Measurements from ENCODE around the gene PDCL2.

The PDCL2 gene

DNA sequence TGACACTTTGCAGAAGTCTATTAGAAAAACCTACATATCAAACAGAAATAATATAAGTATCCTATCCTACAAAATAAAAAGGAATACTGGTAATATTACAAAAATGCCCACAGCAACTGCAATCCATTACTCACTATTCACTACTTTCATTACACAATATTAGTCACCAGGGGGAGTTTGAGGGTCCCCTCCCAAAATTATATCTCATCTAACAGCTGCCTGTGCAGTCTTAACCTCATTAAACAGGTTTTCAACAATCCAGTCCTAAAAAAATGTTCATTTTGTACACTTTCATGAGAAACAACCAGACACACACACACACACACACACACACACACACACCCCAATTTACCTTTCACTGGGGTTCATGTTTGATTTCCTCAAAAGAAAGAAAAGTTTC lies 48.2 kb downstream of the PDCL2 start:
- DNase-seq (ENCODE audit: extremely low read depth in 1 of 2, low read depth in 1 of 2): no peak

DNA sequence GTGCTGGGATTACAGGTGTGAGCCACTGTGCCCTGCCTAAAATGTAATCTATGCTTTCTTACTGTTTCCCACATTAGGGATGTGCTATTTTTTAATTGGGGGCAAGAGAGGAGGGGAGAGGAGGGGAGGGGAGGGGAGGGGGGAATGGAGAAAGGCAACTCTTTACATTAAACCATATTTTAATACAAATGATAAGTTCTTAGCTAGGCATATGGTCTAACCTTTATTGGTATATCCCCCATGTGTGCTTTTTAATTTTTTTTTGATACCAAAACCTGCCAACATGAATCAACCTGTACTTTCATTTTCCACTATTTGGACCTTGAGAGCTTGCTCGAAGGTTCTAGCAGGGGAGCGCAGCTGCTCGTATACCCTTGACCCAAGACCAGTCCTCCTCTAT lies 51.8 kb downstream of the PDCL2 start:
- no peak for DNase-seq (ENCODE audit: extremely low read depth in 1 of 2, low read depth in 1 of 2)

DNA sequence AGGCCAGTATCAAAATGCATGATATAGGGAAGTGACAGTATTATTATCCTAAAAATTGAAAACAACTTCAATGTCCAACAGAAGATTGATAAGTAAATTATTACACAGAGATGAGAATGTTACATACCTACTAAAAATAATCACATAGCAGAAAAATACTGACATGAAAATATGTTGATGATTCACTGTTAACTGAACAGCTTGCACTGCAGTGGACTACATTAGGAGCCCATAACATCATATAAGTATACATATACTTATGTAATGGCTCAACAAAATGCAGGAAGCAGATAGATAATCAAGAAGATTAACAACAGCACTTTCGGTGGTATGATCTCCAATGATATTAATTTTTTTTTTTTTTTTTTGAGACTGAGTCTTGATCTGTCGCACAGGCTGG lies 52.4 kb downstream of the PDCL2 start:
- DNase-seq (ENCODE audit: extremely low read depth in 1 of 2, low read depth in 1 of 2): no peak

DNA sequence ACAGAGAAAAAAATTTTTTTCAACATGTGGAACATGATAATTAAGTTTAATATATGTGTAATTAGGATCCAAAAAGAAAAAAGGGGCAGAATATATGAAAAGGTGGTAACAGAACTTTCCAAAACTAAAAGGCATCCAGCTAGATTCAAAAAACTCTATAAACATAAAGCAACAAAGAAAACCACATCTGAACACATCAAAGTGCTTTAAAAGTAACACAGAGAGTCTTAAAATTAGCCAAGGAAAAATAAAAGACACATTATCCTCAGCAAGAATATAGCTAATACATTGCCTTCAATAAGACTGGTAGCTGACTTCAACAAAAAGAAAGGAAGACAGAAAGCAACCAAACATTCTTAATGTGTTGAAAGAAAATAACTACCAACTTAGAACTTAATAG lies 53.5 kb downstream of the PDCL2 start:
- DNase-seq (ENCODE audit: extremely low read depth in 1 of 2, low read depth in 1 of 2): no peak

DNA sequence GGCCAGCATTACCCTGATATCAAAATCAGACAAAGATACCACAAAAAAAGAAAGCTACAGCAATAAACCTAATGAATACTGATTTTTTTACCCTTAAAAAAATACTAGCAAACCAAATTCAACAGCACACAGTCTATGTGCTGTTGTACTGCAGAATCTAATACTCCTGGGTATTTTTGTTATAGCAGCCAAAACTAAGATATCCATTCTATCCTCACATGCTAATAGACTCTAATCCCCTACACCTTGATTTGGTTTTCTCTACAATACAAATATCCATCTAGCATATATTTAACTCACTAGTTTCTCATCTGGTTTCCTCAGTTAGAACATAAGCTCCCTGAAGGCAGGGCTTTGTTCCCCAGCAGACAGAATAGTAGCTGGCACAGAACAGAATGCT lies 57.7 kb downstream of the PDCL2 start:
- DNase-seq (ENCODE audit: extremely low read depth in 1 of 2, low read depth in 1 of 2): no peak

DNA sequence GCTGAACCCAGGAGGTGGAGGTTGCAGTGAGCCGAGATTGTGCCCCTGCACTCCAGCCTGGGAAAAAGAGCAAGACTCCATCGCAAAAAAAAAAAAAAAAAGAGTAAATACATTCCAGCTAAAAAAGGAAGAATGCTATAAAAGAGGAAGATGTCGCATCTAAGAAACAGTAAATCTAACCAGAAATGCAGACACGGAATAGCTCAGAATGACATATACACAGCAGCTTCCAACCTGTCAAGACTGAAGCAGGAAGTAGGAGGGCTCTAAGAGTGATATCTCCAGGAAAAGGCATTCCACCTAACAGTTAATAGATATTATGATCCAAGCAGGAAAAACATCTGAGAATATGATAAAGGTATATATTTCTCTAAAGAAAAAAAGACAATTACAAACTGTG lies 61.4 kb downstream of the PDCL2 start:
- no peak for DNase-seq (ENCODE audit: extremely low read depth in 1 of 2, low read depth in 1 of 2)

DNA sequence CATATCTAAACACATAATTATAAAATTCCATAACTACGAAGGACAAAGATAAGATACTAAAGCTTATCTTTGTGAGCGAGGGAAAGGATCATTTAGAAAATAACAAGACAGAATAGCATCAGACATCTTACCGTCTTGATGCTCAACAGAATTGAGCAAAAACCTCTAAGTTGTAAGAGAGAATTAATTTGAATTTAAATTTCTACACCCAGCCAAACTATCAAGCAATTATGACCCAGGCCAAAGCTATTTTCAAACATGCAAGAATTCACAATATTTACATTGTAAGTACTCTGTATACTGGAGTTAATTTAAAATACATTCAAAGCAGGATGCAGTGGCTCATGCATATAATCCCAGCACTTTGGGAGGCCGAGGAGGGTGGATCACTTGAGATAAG lies 61.9 kb downstream of the PDCL2 start:
- DNase-seq (ENCODE audit: extremely low read depth in 1 of 2, low read depth in 1 of 2): no peak

DNA sequence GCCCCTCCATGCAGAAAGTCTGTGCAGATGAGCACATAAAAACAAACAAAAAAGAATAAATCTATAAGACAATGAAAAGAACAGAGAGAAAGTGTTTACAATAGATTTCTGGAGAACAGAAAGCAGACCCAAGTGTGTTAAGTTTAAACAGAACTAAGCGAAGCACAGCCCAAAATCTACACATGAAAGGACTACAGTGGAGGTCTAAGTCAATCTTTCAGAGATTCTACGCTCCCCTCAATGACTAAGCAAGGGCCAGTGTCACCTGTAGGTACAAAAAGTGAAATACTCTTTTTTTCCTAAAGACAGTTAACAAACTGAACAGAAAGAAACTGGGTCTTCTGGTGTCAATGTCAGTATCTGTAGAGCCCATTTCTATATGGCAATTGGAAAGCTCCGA lies 63.6 kb downstream of the PDCL2 start:
- no peak for DNase-seq (ENCODE audit: extremely low read depth in 1 of 2, low read depth in 1 of 2)

DNA sequence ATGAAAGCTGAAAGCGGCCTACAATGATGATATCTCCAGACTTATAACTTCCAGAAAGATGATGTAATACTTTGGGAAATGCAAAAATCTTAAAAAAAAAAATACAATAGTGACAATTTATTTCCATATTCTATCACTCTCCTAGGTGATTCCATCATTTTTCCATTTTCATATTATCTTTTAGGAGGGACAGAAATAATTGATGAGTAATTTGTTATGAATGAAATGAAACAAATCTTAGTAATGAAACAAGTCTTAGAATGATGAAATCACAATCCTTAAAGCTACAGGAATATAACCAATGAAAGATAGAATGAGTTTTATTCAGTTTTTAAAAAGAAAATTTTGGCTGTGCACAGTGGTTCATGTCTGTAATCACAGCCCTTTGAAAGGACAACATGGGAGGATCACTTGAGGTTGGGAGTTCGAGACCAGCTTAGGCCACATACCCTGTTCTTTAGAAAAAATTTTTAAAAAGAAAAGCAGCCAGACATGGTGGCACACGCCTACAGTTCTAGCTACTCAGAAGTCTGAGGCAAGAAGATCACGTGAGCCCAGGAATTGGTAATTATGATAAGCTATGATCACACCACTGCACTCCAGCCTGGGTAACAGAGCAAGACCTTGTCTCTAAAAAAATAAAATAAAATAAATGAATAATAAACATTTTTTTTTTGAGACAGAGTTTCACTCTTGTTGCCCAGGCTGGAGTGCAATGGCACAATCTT lies 67.0 kb downstream of the PDCL2 start:
- no peak for DNase-seq (ENCODE audit: extremely low read depth in 1 of 2, low read depth in 1 of 2)

DNA sequence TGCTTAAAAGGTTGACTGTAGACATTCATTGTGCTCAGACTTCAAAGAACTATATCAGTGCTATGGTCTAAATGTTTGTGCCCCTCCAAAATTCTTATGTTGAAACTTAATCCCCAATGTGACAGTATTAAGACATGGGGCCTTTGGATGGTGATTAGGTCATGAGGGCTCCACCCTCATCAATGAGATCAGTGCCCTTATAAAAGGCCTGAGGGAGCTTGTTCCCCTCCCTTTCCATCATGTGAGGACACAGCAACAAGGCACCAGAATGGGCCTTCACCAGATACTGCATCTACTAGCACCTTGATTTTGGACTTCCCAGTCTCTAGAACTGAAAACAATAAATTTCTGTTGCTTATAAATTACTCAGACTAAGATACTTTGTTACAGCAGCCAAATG lies 73.6 kb downstream of the PDCL2 start:
- no peak for DNase-seq (ENCODE audit: extremely low read depth in 1 of 2, low read depth in 1 of 2)

DNA sequence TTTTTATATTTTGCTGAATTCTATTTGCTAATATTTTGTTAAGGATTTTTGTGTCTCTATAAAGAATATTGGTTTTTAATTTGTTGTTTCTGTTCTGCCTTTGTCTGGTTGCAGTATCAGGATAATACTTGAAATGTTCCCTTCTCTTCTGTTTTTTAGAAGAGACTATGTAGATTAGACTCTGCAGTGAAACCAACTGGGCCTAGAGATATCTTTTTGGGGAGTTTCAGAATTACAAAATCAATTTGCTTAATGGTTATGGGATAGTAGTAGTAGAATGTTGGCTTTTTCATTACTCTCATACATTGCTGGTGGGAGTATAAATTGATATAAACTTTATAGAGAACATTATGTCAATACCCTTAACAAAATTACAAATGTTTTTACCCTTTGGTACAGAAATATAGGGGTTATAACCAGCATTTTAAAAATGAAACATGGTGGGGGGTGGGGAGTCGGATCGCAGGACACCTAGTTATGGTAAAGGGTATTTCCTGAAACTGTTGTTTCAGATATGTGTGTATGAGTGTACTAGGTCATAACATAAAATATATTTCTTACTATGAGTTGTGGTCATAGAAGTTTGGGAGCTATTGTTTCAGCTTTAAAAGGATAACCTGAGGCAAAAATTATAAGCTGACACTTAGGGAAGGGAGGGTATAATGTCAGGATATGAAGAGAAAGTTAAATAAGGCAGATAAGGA lies 74.4 kb downstream of the PDCL2 start:
- no peak for DNase-seq (ENCODE audit: extremely low read depth in 1 of 2, low read depth in 1 of 2)

DNA sequence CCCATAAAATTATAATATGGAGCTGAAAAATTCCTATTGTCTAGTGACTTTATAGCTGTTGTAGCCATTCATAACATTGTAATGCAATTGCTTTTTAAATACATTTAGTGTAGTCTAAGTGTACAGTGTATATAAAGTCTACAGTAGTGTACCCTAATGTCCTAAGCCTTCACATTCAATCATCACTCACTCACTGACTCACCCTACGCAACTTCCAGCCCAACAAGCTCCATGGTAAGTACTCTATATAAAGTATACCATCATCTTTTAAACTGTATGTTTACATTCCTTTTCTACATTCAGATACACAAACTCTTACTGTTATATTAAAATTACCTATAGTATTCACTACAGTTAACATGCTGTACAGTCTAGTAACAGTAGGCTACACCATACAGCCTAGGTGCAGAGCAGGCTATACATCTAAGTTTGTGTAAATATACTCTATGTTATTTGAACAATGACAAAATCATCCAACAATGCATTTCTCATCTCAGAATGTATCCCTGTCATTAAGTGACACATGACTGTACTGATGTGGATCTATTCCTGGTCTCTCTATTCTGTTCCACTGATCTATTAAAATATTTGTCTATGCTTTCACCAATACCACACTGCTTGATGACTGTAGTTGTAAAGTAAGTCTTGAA lies 79.0 kb downstream of the PDCL2 start:
- no peak for DNase-seq (ENCODE audit: extremely low read depth in 1 of 2, low read depth in 1 of 2)

DNA sequence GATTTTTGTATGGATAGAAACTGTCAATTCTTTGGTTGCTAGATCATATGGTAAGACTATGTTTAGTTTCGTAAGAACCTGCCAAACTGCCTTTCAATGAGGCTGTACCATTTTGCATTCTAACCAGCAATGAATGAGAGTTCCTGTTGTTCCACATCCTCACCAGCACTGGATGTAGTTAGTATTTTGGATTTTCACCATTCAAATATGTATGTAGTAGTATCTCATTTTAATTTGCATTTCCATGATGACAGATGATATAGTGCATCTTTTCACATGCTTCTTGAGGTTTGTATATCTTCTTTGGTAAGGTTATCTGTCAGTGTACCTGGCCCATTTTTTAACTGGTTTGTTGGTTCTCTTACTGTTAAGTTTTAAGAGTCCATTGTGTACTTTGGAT lies 80.0 kb downstream of the PDCL2 start:
- DNase-seq (ENCODE audit: extremely low read depth in 1 of 2, low read depth in 1 of 2): no peak

DNA sequence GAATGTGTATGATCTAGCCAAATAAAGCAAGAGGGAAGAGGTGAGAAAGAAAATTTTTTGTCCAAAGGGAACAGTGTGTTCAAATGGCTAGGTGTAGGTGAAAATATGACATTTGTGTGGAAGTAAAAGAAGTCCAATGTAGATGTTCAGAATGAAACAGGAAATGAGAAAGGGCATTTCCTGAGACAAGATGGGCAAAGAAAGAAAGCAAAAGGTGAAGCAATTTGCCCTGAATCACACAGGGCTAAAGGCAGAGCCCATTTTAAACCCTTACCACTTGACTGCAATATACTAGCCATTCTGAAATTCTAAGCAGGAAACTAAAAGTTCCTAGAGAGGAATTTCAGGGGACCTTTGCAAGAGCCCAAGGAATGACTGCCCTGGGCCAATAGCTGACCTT lies 81.4 kb downstream of the PDCL2 start:
- DNase-seq (ENCODE audit: extremely low read depth in 1 of 2, low read depth in 1 of 2): no peak

DNA sequence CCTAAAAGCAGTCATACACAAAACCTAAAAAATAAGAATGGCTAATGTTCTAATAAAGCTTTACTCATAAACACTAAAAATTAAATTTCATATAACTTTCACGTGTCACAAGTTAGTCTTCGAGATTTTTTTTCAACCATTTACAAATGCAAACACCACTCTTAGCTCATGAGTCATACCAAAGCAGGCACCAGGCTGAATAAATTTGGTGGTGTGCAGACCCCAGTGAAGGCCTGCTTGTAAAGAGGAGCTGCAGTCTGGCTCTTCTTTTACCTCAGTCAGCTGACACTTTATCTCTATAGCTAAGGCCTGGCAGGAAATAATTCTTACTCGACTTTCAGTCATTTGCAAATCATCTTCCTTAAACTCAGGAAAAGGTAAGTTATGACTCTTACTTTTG lies 82.8 kb downstream of the PDCL2 start:
- DNase-seq (ENCODE audit: extremely low read depth in 1 of 2, low read depth in 1 of 2): no peak

DNA sequence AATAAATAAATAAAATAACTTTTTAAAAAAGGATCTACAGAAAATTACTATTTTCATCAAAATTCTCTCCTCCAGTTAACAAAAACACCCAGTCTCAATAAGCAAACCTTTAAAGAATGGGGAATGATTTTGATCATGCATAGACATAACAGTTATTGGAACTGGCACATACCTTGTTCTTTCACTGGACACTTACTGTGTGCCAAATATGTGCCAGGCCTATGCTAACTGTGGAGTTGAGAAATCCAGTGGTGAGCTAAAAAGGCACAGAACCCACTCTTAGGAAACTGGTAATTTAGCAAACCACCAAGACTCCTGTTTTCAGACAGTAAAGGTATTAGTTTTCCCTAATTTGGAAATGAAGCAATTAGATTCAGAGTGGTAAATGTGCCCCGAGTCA lies 84.4 kb downstream of the PDCL2 start:
- no peak for DNase-seq (ENCODE audit: extremely low read depth in 1 of 2, low read depth in 1 of 2)

Measured in activated CD8-positive, alpha-beta memory T cell treated with anti-CD3 and anti-CD28 coated beads for 1 hour (primary cell).